Measurements from ENCODE around the gene KRTAP4-16. TPM values are rescaled to one million over a fixed set of nuclear protein-coding genes. Genes with fewer than 3 reads are reported as not detected.
"Not testable (repeated sequence)": the region's sequence is repeated elsewhere in the genome, so short reads cannot be mapped to it uniquely, and the experiment has no call there.

Gene KRTAP4-16
- total RNA-seq, 4 donors from 2014 or later = not detected

- no peaks in the 10 kb centered on the region for H3K4me1 ChIP-seq
- no peak overlapping the region for H3K4me3 ChIP-seq
- no peaks in the 10 kb centered on the region for H3K9me3 ChIP-seq
- no peak for TF ChIP-seq CTCF (IDR thresholded peaks at IDR 0.05)
- no peak for TF ChIP-seq POLR2A (IDR thresholded peaks at IDR 0.05)
- H3K36me3 ChIP-seq = no peaks in the 10 kb centered on the region
- intact Hi-C loops (cut with DNase I; ENCODE audit: low total_unique reads) = no loop called here
- H3K27me3 ChIP-seq = no peaks in the 10 kb centered on the region
- H3K27ac ChIP-seq = no peak overlapping the region
- DNase-seq = no peak
Observed at GRCh38 chr17:41098481-41098880, 3.5 kb downstream of the KRTAP4-16 start.

- no peak for DNase-seq
- Histone ChIP-seq H3K4me1 (no peaks in the 10 kb centered on the region), H3K27me3 (no peaks in the 10 kb centered on the region), H3K27ac (no peak within 1 kb of the TSS), H3K4me3 (no peak within 1 kb of the TSS), H3K36me3 (no peaks in the 10 kb centered on the region), H3K9me3 (no peaks in the 10 kb centered on the region)
- intact Hi-C loops (cut with DNase I; ENCODE audit: low total_unique reads) = no loop called here
- TF ChIP-seq CTCF (IDR thresholded peaks at IDR 0.05) = no peak
Observed at GRCh38 chr17:41098042-41098441, 4.0 kb downstream of the KRTAP4-16 start, which contains the start of gene KRTAP4-8. KRTAP4-8 (minus strand) TSS chr17:41098142; CDS start chr17:41098084, 58 bp downstream.

- DNase-seq = no peak
- TF ChIP-seq CTCF (IDR thresholded peaks at IDR 0.05) = no peak
- TF ChIP-seq POLR2A (IDR thresholded peaks at IDR 0.05) = no peak
Observed at GRCh38 chr17:41096055-41096454, 6.0 kb downstream of the KRTAP4-16 start.

GRCh38 chr17:41088760-41089352 lies 13.2 kb downstream of the KRTAP4-16 start:
- H3K9me3 ChIP-seq; H3K4me3 ChIP-seq; H3K27me3 ChIP-seq; DNase-seq; H3K36me3 ChIP-seq; H3K4me1 ChIP-seq; H3K27ac ChIP-seq; intact Hi-C loops (cut with DNase I; ENCODE audit: low total_unique reads): not testable (repeated sequence)

More at GRCh38 chr17:41096055-41096454, 6.0 kb downstream of the KRTAP4-16 start:
- no peaks in the 10 kb centered on the region for H3K9me3 ChIP-seq
- H3K36me3 ChIP-seq = no peaks in the 10 kb centered on the region
- no peak overlapping the region for H3K4me3 ChIP-seq
- no peaks in the 10 kb centered on the region for H3K27me3 ChIP-seq
- H3K4me1 ChIP-seq = no peaks in the 10 kb centered on the region
- H3K27ac ChIP-seq = no peak overlapping the region
- intact Hi-C loops (cut with DNase I; ENCODE audit: low total_unique reads) = no loop called here

GRCh38 chr17:41084100-41084856 lies 17.7 kb downstream of the KRTAP4-16 start, which contains the start of gene KRTAP4-7:
KRTAP4-7 (plus strand) TSS chr17:41084150; CDS start chr17:41084207, 57 bp downstream.
- intact Hi-C loops (cut with DNase I; ENCODE audit: low total_unique reads); H3K27me3 ChIP-seq; H3K4me3 ChIP-seq; H3K27ac ChIP-seq; DNase-seq; H3K9me3 ChIP-seq; H3K4me1 ChIP-seq; H3K36me3 ChIP-seq: not testable (repeated sequence)

GRCh38 chr17:41083427-41083826 lies 18.6 kb downstream of the KRTAP4-16 start:
- H3K4me1 ChIP-seq; H3K4me3 ChIP-seq; H3K36me3 ChIP-seq; H3K9me3 ChIP-seq; H3K27ac ChIP-seq; H3K27me3 ChIP-seq; DNase-seq; intact Hi-C loops (cut with DNase I; ENCODE audit: low total_unique reads): not testable (repeated sequence)

All from uterus (tissue), 4 donors.